Endodermal cell (in vitro differentiated cells): ENCODE data around the gene PTPN12. TPM values are rescaled to one million over a fixed set of nuclear protein-coding genes. Genes with fewer than 3 reads are reported as not detected.

Experiments used
- DNase-seq: peaks from one replicate; pipeline ENCODE4 v3.0.0-alpha.2; 2017
- H3K27ac ChIP-seq: 2 replicates; pipeline ENCODE4 v1.5.1; 2013; ENCODE audit warnings: mild to moderate bottlenecking, low read depth, low read length, moderate library complexity
- H3K27me3 ChIP-seq: 2 replicates; pipeline ENCODE4 v1.6.1; 2013; ENCODE audit warnings: mild to moderate bottlenecking, low read length, moderate library complexity; ENCODE audit not compliant: insufficient read depth, control insufficient read depth, poor library complexity, severe bottlenecking
- H3K36me3 ChIP-seq: 2 replicates; pipeline ENCODE4 v1.7.0; 2013; ENCODE audit warnings: mild to moderate bottlenecking, low read length, moderate library complexity; ENCODE audit not compliant: control insufficient read depth, insufficient read depth
- H3K4me1 ChIP-seq: one replicate; pipeline ENCODE4 v1.7.0; 2013; ENCODE audit warnings: low read length; ENCODE audit not compliant: control insufficient read depth, insufficient read depth
- H3K4me3 ChIP-seq: 2 replicates; pipeline ENCODE4 v1.5.1; 2013; ENCODE audit warnings: mild to moderate bottlenecking, low read length, moderate library complexity
- H3K9ac ChIP-seq: 2 replicates; pipeline ENCODE4 v1.6.1; 2013; ENCODE audit warnings: mild to moderate bottlenecking, low read length, moderate library complexity; ENCODE audit not compliant: poor library complexity, severe bottlenecking; ENCODE audit errors: extremely low read depth
- H3K9me3 ChIP-seq: 2 replicates; pipeline ENCODE4 v1.6.1; 2013; ENCODE audit warnings: mild to moderate bottlenecking, low read length, moderate library complexity; ENCODE audit not compliant: control insufficient read depth
- H3K27ac Mint-ChIP-seq: 2 replicates; pipeline ENCODE4 v1.8.0; 2020; ENCODE audit warnings: mixed read lengths
- H3K27me3 Mint-ChIP-seq: 2 replicates; pipeline ENCODE4 v1.8.0; 2021; ENCODE audit warnings: mild to moderate bottlenecking, mixed read lengths; ENCODE audit not compliant: insufficient read depth
- H3K36me3 Mint-ChIP-seq: 2 replicates; pipeline ENCODE4 v1.8.0; 2020; ENCODE audit warnings: low read depth, mixed read lengths
- H3K4me1 Mint-ChIP-seq: 2 replicates; pipeline ENCODE4 v1.8.0; 2020; ENCODE audit warnings: mixed read lengths
- H3K4me3 Mint-ChIP-seq: 2 replicates; pipeline ENCODE4 v1.8.0; 2020; ENCODE audit warnings: mild to moderate bottlenecking, moderate library complexity, mixed read lengths
- H3K9me3 Mint-ChIP-seq: 2 replicates; pipeline ENCODE4 v1.8.0; 2020; ENCODE audit warnings: mild to moderate bottlenecking, mixed read lengths
- WGBS, 2 experiments: methylation state at CpG; one replicate each; pipeline versions ENCODE4 v1.1.5 to v1.1.7; 2013; ENCODE audit warnings: missing lambda C conversion rate in 2 of 2, mixed read lengths in 1 of 2; ENCODE audit not compliant: insufficient coverage in 1 of 2, insufficient read length in 1 of 2; 5-methylcytosine and 5-hydroxymethylcytosine counted together
- total RNA-seq, 2 donors: library from RNA; stranded (reverse); fragmentation: NEBNext Ultra II Directional in 1 of 2; extraction: Animal tissue kit (Norgen Biotek cat#: 25700) in 1 of 2; gene quantifications; 2 replicates in 1 of 2; 3 replicates in 1 of 2; pipeline ENCODE4 v1.2.1, GENCODE V29; 2021
- TF ChIP-seq, protein P1 (sequence below): fragments of 200-600 bp; sonication (generic); conservative IDR thresholded peaks from 2 replicates; pipeline ENCODE4 v1.5.0; 2021; ENCODE audit warnings: antibody characterized with exemption, mild to moderate bottlenecking

The PTPN12 gene
- total RNA-seq, 2 donors from 2014 or later = 147 to 158 TPM

DNA sequence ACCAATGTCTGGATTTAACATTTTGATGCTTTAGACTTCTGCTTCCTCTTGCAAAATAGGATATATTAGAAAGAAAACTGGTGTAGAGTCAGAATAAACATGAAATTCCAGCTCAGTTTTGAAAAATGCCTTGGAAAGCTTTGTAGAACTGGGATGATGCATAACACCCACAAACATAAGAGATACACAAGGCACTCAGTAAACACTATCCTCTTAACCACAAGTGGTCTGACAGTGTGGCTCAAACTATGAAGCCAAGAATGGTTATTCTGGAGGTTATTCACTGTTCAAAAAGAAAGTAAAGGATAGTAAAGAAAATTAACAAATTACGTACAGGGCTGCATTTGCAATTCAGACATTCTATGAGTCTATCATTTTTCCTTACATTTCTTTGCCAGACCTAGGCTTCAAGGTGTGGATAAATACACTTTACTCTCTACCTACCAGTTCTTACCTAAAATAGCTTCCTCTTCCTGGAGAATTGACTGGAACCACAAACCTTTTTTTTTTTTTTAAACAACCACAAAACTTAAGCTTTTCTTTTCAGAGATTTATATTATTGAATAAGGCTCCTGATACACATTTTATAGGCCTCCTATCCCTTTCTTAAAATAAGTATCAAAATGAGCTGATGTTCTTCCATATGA is 150.1 kb downstream of the PTPN12 start:
- H3K27me3 ChIP-seq = no peaks in the 10 kb centered on the region
- DNase-seq = no peak
- no peak overlapping the region for H3K27ac ChIP-seq
- peaks cover 35% of the 10 kb centered on the region for H3K36me3 ChIP-seq
- no peak overlapping the region for H3K9ac ChIP-seq
- TF ChIP-seq, protein P1, sequence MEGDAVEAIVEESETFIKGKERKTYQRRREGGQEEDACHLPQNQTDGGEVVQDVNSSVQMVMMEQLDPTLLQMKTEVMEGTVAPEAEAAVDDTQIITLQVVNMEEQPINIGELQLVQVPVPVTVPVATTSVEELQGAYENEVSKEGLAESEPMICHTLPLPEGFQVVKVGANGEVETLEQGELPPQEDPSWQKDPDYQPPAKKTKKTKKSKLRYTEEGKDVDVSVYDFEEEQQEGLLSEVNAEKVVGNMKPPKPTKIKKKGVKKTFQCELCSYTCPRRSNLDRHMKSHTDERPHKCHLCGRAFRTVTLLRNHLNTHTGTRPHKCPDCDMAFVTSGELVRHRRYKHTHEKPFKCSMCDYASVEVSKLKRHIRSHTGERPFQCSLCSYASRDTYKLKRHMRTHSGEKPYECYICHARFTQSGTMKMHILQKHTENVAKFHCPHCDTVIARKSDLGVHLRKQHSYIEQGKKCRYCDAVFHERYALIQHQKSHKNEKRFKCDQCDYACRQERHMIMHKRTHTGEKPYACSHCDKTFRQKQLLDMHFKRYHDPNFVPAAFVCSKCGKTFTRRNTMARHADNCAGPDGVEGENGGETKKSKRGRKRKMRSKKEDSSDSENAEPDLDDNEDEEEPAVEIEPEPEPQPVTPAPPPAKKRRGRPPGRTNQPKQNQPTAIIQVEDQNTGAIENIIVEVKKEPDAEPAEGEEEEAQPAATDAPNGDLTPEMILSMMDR = no peak
- H3K36me3 Mint-ChIP-seq = peaks cover 49% of the 10 kb centered on the region
- H3K27ac Mint-ChIP-seq = no peak overlapping the region
- H3K4me3 Mint-ChIP-seq = no peak overlapping the region
- H3K9me3 Mint-ChIP-seq = no peaks in the 10 kb centered on the region
- 83 to 93% methylated on average over 1 of the region's 1 CpG for WGBS, 2 experiments
- no peak overlapping the region for H3K4me3 ChIP-seq
- H3K4me1 Mint-ChIP-seq = peaks cover 38% of the 10 kb centered on the region
- H3K4me1 ChIP-seq = peaks cover 7% of the 10 kb centered on the region
- no peaks in the 10 kb centered on the region for H3K9me3 ChIP-seq
- H3K27me3 Mint-ChIP-seq = no peaks in the 10 kb centered on the region

GRCh38 chr7:77687747-77688144 is 150.7 kb downstream of the PTPN12 start:
- Histone ChIP-seq H3K27me3 (no peaks in the 10 kb centered on the region), H3K9ac (no peak overlapping the region), H3K4me3 (no peak overlapping the region), H3K4me1 (peaks cover 7% of the 10 kb centered on the region), H3K27ac (no peak overlapping the region), H3K36me3 (peaks cover 30% of the 10 kb centered on the region), H3K9me3 (no peaks in the 10 kb centered on the region)
- TF ChIP-seq, protein P1 = no peak
- H3K27me3 Mint-ChIP-seq = no peaks in the 10 kb centered on the region
- H3K4me3 Mint-ChIP-seq = no peak overlapping the region
- peaks cover 46% of the 10 kb centered on the region for H3K36me3 Mint-ChIP-seq
- H3K4me1 Mint-ChIP-seq = peaks cover 41% of the 10 kb centered on the region
- no peak for DNase-seq
- 98% methylated on average over 1 of the region's 1 CpG; no CpG with 5 or more reads in 1 of the 2 experiments for WGBS, 2 experiments
- H3K9me3 Mint-ChIP-seq = no peaks in the 10 kb centered on the region
- H3K27ac Mint-ChIP-seq = peak overlapping the region; percentile 18

Other genes with a start within 250 kb of the PTPN12 start
- gene GSAP, start 120.9 kb upstream of the PTPN12 start, total RNA-seq = under 1 TPM; 0.82 to 0.90 TPM
- 10 to 100 TPM; 17.6 to 19.9 TPM for gene RSBN1L, start 159.2 kb downstream of the PTPN12 start, total RNA-seq